GM10847 (cell line): ENCODE data around the gene KRTAP4-9.
"Not testable (repeated sequence)": the region's sequence is repeated elsewhere in the genome, so short reads cannot be mapped to it uniquely, and the experiment has no call there.

Source experiments
- POLR2A ChIP-seq: IDR thresholded peaks from 2 replicates; pipeline ENCODE4 v1.6.1; 2011; ENCODE audit not compliant: insufficient read length; ENCODE audit errors: extremely low read depth

Gene KRTAP4-9

DNA sequence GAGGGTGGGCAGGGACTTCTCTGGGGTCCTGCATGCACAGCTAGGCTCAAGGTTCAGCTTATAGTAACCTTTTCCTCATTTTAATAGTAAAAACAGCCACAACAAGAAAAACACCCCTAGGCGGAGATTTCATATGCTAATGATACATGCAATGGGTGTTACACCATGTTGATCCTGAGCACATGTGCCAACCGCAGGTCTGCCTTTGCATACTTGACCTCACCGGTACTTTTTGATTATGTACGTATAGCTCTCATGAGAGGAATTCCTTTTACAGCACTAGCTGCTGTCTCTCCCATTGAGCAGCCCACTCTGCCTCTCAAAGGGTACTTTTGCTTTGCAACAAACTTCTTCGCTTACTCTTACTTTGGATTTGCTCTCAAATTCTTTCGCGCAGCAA lies 9.1 kb upstream of the KRTAP4-9 start:
- no peak for TF ChIP-seq POLR2A

- TF ChIP-seq POLR2A: no peak
These were observed 7.1 kb upstream of the KRTAP4-9 start, which contains the start of gene KRTAP4-8 for GRCh38 chr17:41098042-41098441. Gene KRTAP4-8, minus strand, starts transcription at chr17:41098142. Its CDS starts 58 bp downstream, at chr17:41098084.

GRCh38 chr17:41098481-41098880 lies 6.7 kb upstream of the KRTAP4-9 start:
- no peak for TF ChIP-seq POLR2A

DNA sequence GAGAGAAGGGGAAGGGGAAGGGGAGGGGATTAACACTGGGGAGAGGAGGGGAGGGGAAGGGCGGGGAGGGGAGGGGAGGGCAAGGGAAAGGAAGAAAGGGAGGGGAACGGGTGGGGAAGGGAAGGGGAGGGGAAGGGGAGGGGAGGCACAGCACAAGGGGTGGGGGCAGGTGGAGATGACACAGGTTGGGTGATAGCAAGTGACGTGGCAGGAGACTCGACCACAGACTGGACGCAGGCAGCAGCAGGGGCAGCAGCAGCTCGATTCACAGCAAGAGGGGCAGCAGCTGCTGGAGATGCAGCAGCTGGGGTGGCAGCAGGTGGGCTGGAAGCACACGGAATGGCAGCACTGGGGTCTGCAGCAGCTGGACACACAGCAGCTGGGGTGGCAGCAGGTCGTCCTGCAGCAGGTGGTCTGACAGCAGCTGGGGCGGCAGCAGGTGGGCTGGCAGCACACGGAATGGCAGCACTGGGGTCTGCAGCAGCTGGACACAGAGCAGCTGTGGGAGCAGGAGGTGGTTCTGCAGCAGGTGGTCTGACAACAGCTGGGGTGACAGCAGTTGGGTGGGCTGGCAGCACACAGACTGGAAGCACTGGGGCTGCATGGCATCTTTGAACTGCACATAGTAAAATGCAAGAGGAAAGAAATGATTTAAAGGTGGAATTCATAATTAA lies 3.5 kb upstream of the KRTAP4-9 start, which contains the start of gene KRTAP4-16:
KRTAP4-16 (minus strand) TSS at position 624 of the 674 bp plus-strand sequence; CDS start at position 624, 0 bp downstream.
- no peak for TF ChIP-seq POLR2A

DNA sequence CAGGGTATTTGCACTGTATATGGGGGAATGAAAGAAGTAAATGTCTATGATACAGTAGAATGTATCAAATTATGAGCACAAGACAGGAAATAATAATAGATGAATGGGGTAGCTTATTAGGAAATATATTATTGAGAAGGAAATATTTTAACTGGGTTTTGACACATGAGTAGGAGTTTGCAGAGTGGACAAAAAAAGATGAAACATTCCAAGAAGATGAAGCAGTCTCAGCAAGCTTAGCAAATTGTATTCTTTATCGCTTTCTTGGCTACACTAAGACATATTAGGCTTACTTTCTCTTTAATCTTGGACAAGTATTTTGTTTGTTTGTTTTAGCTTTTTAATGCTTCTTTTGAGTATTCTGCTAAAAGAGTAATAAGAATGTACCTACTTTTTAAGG lies 1.3 kb upstream of the KRTAP4-9 start:
- no peak for TF ChIP-seq POLR2A

GRCh38 chr17:41107941-41108450 lies 2.8 kb downstream of the KRTAP4-9 start:
- TF ChIP-seq POLR2A: no peak

- no peak for TF ChIP-seq POLR2A
These were observed 6.1 kb downstream of the KRTAP4-9 start for GRCh38 chr17:41111151-41111885.

- TF ChIP-seq POLR2A: no peak
These were observed 11.1 kb downstream of the KRTAP4-9 start for GRCh38 chr17:41116297-41116696.

GRCh38 chr17:41117846-41118386 lies 12.7 kb downstream of the KRTAP4-9 start, which contains the start of gene KRTAP4-11:
Gene KRTAP4-11, minus strand, starts transcription at chr17:41118373. Its CDS starts 58 bp downstream, at chr17:41118315.
- not testable (repeated sequence) for TF ChIP-seq POLR2A

GRCh38 chr17:41118721-41119120 lies 13.5 kb downstream of the KRTAP4-9 start:
- TF ChIP-seq POLR2A: no peak

GRCh38 chr17:41121742-41122141 lies 16.6 kb downstream of the KRTAP4-9 start:
- no peak for TF ChIP-seq POLR2A

GRCh38 chr17:41123991-41124371 lies 18.8 kb downstream of the KRTAP4-9 start, which contains the start of gene KRTAP4-12:
Gene KRTAP4-12, minus strand, starts transcription at chr17:41124182. Its CDS starts 60 bp downstream, at chr17:41124122.
- TF ChIP-seq POLR2A: not testable (repeated sequence)

- no peak for TF ChIP-seq POLR2A
These were observed 19.9 kb downstream of the KRTAP4-9 start for GRCh38 chr17:41125064-41125463.

GRCh38 chr17:41126412-41126811 lies 21.2 kb downstream of the KRTAP4-9 start:
- no peak for TF ChIP-seq POLR2A

DNA sequence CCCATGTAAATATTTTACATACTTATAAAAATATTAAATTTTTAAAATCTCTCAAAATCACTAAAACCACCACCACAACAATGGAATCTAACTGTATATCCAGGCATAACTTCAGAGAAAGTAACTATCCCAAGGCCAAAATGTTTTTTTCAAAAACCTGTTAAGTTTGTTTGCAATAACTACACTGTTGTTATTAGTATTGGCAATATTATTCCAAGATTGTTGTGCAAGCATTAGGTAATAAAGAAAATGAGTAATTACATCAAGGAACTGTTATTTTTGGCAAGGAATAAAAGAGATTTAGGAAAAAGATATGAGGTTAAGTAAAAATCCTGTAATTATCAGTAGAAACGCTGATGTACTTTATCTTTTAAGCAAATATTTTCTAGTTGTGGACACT lies 22.2 kb downstream of the KRTAP4-9 start:
- no peak for TF ChIP-seq POLR2A

GRCh38 chr17:41131979-41132378 lies 26.8 kb downstream of the KRTAP4-9 start:
- no peak for TF ChIP-seq POLR2A
